Stimulated activated naive CD4-positive, alpha-beta T cell treated with Interleukin-2 at 50 U/mL for 16 hours (primary cell): Measurements from ENCODE around the gene ALPG.
"Not testable (repeated sequence)": the region's sequence is repeated elsewhere in the genome, so short reads cannot be mapped to it uniquely, and the experiment has no call there.

Experiments used
- DNase-seq: peaks from one replicate; lab custom pipeline; 2025; lab: John Stamatoyannopoulos, UW

ALPG gene

DNA sequence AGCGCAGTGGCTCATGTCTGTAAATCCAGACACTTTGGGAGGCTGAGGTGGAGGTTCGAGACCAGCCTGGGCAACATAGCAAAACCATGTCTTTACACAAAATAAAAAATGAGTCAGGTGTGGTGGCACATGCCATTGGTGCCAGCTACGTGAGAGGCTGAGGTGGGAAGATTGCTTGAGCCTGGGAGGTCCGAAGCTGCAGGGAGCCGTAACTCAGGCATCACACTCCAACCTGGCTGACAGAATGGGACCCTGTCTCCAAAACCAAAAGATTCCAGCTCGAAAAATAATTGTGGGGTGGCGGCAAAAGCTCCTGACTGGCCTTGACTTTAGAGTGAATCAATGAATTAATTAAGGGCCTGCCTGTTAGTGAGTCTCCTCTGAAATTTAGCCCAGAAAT, 29.3 kb upstream of the ALPG start:
- no peak for DNase-seq

DNA sequence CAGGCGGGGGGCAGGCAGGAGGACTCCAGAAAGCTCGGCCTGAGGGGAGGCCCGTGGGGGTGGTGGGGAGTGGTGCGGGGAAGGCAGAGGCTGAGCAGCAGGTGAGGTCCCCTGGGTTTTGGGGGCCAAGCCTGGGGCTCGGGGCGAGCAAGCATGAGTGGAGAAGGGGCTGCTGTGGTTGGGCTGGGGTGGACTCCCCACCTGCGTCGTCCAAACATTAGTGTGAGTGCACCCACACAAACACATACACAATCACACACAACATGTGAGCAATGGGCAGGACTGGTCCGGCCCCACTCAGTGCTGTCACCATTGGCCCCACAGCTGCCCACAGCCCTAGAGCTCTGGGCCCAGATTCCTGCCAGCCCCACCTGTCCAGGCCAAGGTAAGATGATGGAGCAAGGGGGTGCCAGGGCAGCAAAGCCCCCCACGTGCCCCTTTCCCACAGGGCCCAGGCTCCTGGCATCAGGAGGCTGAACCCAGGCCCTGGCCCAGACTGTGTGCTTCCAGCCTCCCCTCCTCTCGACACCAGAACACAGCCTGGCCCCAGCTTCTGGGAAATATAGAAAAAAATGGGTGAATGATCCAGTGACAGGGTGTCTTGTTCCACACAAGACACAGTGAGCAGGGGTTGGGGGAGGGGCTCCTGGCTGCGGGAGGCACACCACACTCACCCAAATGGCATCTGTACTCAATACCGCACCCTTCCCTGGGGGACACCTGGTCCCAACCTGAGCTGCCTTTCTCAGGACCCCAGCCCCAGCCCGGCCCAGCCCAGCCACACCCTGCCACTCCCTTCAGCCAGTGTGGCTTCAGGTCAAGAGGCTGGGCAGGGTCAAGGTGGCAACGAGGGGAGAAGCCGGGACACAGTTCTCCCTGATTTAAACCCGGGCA, 28.6 kb upstream of the ALPG start:
- no peak for DNase-seq

GRCh38 chr2:232378735-232379151, 27.9 kb upstream of the ALPG start, which contains the start of gene ALPP:
Gene ALPP (plus strand): TSS chr2:232378751. CDS start chr2:232378803, 52 bp downstream.
- DNase-seq: not testable (repeated sequence)

- not testable (repeated sequence) for DNase-seq
These were observed 26.7 kb upstream of the ALPG start for GRCh38 chr2:232379610-232380590.

DNA sequence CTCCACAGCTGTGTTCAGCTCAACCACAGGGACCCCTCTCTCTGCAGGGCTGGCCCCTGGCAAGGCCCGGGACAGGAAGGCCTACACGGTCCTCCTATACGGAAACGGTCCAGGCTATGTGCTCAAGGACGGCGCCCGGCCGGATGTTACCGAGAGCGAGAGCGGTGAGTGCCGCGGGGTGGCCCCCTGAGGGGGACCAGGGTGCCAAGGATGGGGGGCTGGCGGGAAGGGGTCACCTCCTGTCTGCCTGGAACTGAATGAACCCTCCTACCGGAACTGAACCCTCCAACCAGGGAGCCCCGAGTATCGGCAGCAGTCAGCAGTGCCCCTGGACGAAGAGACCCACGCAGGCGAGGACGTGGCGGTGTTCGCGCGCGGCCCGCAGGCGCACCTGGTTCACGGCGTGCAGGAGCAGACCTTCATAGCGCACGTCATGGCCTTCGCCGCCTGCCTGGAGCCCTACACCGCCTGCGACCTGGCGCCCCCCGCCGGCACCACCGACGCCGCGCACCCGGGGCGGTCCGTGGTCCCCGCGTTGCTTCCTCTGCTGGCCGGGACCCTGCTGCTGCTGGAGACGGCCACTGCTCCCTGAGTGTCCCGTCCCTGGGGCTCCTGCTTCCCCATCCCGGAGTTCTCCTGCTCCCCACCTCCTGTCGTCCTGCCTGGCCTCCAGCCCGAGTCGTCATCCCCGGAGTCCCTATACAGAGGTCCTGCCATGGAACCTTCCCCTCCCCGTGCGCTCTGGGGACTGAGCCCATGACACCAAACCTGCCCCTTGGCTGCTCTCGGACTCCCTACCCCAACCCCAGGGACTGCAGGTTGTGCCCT, 25.2 kb upstream of the ALPG start:
- not testable (repeated sequence) for DNase-seq

DNA sequence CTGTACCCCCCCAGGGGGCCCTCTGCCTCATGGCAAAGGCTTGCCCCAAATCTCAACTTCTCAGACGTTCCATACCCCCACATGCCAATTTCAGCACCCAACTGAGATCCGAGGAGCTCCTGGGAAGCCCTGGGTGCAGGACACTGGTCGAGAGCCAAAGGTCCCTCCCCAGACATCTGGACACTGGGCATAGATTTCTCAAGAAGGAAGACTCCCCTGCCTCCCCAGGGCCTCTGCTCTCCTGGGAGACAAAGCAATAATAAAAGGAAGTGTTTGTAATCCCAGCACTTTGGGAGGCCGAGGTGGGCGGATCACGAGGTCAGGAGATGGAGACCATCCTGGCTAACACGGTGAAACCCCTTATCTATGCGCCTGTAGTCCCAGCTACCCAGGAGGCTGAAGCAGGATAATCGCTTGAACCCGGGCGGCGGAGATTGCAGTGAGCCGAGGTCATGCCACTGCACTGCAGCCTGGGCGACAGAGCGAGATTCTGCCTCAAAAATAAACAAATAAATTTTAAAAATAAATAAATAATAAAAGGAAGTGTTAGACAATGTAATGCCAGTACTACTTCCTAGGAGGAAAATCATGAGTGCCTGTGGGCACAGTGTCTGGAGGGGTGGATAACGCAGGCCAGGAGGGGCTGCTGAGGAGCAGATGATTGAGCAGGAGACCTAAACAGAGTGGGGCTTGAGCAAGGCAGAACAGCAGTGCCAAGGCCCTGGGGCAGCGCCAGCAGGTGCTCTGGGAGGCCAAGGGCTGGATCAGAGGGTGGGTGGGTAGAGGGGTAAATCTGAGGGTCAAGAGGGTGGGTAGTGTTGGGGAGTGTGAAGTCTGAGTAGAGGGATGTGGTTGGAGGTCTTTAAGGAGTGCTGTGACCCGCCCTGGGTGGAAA, 24.1 kb upstream of the ALPG start:
- no peak for DNase-seq

DNA sequence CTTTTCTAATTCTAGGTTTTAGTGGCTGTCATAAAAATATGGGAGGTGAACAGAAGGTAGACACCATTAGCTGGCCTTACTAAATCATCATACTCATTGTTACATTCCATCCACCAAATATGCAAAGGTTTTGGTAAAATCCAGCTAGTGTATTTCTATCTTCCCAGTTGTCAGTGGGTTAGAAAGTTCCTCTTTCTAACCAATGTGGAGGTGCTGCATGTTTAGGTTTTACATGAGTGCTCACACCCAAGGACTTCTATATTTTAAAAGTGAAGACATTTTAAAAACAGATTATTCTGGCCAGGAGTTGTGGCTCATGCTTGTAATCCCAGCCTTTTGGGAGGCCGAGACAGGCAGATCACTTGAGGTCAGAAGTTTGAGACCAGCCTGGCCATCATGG, 22.2 kb upstream of the ALPG start:
- DNase-seq: no peak

- not testable (repeated sequence) for DNase-seq
These were observed 21.6 kb upstream of the ALPG start for GRCh38 chr2:232385058-232385457.

- DNase-seq: no peak
These were observed 20.8 kb upstream of the ALPG start for GRCh38 chr2:232385660-232386489.

- DNase-seq: no peak
These were observed 20.2 kb upstream of the ALPG start for GRCh38 chr2:232386490-232386739.

DNA sequence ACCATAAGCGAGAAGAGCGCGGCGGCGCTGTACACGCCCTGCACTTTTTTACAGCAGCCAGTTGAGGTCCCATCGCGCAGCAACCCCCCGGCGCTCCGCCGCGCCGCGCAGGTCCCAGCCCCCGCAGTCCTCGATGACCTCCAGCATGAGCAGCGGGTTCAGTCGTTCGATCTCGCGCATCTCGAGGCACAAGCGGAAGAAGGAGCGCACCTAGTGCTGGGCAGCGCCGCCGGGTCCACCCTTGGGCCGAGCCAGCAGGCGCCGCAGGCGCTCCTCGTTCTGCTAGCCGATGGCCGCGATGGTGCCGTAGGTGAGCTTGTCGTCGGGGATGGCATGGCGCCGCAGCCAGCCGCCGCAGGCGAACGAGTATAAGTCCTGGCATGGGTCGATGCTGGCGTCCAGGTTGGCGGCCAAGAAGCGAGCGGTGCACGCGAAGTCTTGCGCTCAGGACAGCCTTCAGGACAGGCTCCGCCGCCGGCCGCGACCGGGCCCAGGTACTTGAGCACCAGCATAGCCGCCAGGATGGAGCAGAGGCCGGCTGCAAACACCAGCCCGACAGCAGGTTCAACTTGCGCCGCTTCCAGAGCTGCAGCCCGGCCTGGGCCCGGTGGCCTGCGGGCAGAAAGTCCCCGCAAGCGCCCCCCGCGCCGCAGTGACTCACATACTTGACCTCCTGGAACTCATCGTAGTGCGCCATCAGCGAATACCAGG, 19.7 kb upstream of the ALPG start:
- DNase-seq: no peak

DNA sequence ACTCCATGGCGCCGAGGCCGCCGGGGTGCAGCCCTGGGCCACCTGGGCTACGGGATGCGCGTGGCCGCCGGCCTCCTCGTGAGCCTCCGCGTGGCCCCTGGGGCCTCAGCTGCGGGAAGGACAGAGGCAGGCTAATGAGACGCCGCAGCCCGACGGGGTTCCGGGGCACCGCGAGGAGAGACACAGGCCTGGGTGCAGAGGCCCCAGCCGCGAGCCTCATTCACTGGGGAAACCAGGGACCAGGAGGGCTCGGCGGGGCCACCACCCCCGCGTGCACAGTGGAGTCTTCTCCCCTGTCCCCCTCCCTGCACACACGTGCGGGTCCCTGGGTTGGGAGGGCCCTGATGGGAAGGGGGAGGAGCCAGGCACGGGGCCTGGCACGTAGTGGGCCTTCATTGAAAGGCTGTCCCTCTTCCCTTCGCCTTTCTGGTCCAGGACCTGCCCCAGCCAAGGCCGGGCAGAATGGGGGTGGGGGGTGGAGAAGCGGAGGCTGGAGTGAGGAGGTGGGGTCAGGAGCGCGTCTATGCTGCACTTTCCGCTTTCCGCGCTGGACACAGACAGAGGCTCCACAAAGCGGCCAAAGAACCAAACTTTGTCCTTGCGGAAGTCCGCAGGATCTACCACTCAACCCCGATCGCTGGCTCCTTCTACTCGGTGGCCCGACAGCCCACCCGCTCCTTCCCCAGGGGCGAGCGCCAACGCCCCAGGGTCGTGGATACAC, 19.0 kb upstream of the ALPG start:
- no peak for DNase-seq

DNA sequence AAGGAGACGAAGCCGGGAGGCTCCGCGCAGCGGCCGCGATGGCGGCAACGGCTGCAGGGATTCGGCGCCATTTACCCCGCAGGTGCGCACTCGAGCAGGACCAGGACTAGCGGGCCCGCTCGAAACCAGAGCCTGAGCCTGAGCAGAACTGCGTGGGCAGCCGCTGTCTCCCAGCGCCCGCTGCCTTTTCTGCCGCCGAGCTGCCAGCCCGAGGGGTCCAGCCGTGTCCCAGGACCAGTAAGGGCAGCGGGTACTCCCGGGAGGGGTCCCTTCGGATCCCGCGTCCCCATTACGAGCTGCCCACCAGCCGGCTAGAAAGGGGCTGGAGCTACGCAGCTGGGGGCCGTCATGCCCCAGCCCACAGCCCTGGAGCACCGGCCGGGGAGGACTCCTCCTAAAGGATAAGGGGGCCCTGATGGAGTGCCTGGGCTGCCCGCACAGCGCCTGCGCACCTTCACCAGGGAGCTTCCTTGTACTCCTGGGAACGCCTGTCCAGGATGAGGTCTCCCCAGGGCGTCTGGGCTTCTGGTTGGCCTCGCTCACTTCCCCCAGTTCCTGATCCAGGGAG, 18.2 kb upstream of the ALPG start:
- no peak for DNase-seq

DNA sequence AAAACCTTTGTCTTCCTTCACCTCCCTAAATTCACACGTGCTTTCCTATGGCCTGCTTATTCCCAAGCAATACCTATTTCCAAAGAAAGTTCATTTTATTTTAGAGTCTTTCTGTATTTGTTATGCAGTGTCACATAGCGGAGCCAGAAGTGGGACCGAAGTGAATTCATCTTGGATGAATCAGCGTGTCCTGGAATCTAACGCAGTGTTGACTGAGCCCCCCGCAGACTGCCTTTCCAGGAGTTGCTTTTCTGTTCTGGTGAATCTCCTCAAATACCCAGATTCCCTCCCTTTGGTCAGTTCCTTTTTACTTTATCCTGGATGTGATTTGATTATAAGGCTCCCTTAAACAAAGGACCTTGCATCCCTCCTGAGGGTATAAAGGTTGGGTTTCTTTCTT, 17.3 kb upstream of the ALPG start:
- DNase-seq: no peak

- DNase-seq: no peak
These were observed 16.0 kb upstream of the ALPG start for GRCh38 chr2:232390661-232391060.

- no peak for DNase-seq
These were observed 13.1 kb upstream of the ALPG start for GRCh38 chr2:232393556-232393955.

- DNase-seq: not testable (repeated sequence)
These were observed 12.2 kb upstream of the ALPG start for GRCh38 chr2:232394431-232394830.

- no peak for DNase-seq
These were observed 11.1 kb upstream of the ALPG start for GRCh38 chr2:232395586-232395985.
